ENCODE results near the gene PERP. TPM values are rescaled to one million over a fixed set of nuclear protein-coding genes. Genes with fewer than 3 reads are reported as not detected.

The PERP gene
- total RNA-seq, 3 donors from 2014 or later (not counting 1 experiment from before 2014, with no cell fraction given) = 0.05 to 1.6 TPM; not detected in 1

GRCh38 chr6:138094260-138094659 lies 13.0 kb downstream of the PERP start:
- no peak overlapping the region for H3K27ac ChIP-seq (ENCODE audit: low read length)
- WGBS (ENCODE audit: insufficient coverage) = 100% methylated on average over 1 of the region's 1 CpG

GRCh38 chr6:138093632-138094031 lies 13.6 kb downstream of the PERP start:
- Mint-ChIP-seq H3K27me3 (ENCODE audit: low read depth in 2 of 2) (peaks cover 25 to 54% of the 10 kb centered on the region in 2 donors), H3K36me3 (no peaks in the 10 kb centered on the region), H3K4me1 (no peaks in the 10 kb centered on the region), H3K4me3 (no peak overlapping the region), H3K9me3 (no peaks in the 10 kb centered on the region), H3K27ac (no peak overlapping the region)
- no peak overlapping the region for H3K27ac ChIP-seq (ENCODE audit: low read length)
- DNase-seq = no peak
- 100% methylated on average over 1 of the region's 2 CpGs for WGBS (ENCODE audit: insufficient coverage)
- H3K4me3 ChIP-seq (ENCODE audit: low read length) = no peak overlapping the region
- no peak for ATAC-seq
- no peaks in the 10 kb centered on the region for H3K4me1 ChIP-seq (ENCODE audit: control insufficient read depth, insufficient read depth, low read length)
- TF ChIP-seq CTCF (IDR thresholded peaks at IDR 0.05) = no peak
- H3K27me3 ChIP-seq (ENCODE audit: control insufficient read depth, insufficient read depth, low read length) = no peaks in the 10 kb centered on the region
- no peaks in the 10 kb centered on the region for H3K36me3 ChIP-seq (ENCODE audit: control insufficient read depth, insufficient read depth, low read length)
- intact Hi-C loops (cut with micrococcal nuclease) = no loop called here
- no peaks in the 10 kb centered on the region for H3K9me3 ChIP-seq (ENCODE audit: control insufficient read depth, insufficient read depth, low read length)

More at GRCh38 chr6:138094260-138094659, 13.0 kb downstream of the PERP start:
- ATAC-seq (no peak), DNase-seq (no peak)
- intact Hi-C loops (cut with micrococcal nuclease) = no loop called here
- no peaks in the 10 kb centered on the region for H3K27me3 ChIP-seq (ENCODE audit: control insufficient read depth, insufficient read depth, low read length)
- Mint-ChIP-seq H3K27me3 (ENCODE audit: low read depth in 2 of 2) (peaks cover 30 to 54% of the 10 kb centered on the region in 2 donors), H3K4me1 (no peaks in the 10 kb centered on the region), H3K9me3 (no peaks in the 10 kb centered on the region), H3K27ac (no peak overlapping the region), H3K4me3 (no peak overlapping the region), H3K36me3 (no peaks in the 10 kb centered on the region)
- H3K36me3 ChIP-seq (ENCODE audit: control insufficient read depth, insufficient read depth, low read length) = no peaks in the 10 kb centered on the region
- no peak overlapping the region for H3K4me3 ChIP-seq (ENCODE audit: low read length)
- H3K4me1 ChIP-seq (ENCODE audit: control insufficient read depth, insufficient read depth, low read length) = no peaks in the 10 kb centered on the region
- TF ChIP-seq CTCF (IDR thresholded peaks at IDR 0.05) = no peak
- no peaks in the 10 kb centered on the region for H3K9me3 ChIP-seq (ENCODE audit: control insufficient read depth, insufficient read depth, low read length)

- no peak overlapping the region for H3K27ac Mint-ChIP-seq
- no peaks in the 10 kb centered on the region for H3K9me3 ChIP-seq (ENCODE audit: control insufficient read depth, insufficient read depth, low read length)
- peaks cover 25 to 54% of the 10 kb centered on the region in 2 donors for H3K27me3 Mint-ChIP-seq (ENCODE audit: low read depth in 2 of 2)
- H3K4me3 ChIP-seq (ENCODE audit: low read length) = no peak overlapping the region
- H3K4me3 Mint-ChIP-seq = no peak overlapping the region
- 8% methylated on average over 4 of the region's 4 CpGs for WGBS (ENCODE audit: insufficient coverage)
- no peak overlapping the region for H3K27ac ChIP-seq (ENCODE audit: low read length)
- no peak for TF ChIP-seq CTCF (IDR thresholded peaks at IDR 0.05)
- no peaks in the 10 kb centered on the region for H3K9me3 Mint-ChIP-seq
- no peak for ATAC-seq
- H3K4me1 ChIP-seq (ENCODE audit: control insufficient read depth, insufficient read depth, low read length) = no peaks in the 10 kb centered on the region
- no peaks in the 10 kb centered on the region for H3K36me3 ChIP-seq (ENCODE audit: control insufficient read depth, insufficient read depth, low read length)
- H3K4me1 Mint-ChIP-seq = no peaks in the 10 kb centered on the region
- DNase-seq = no peak
- no peaks in the 10 kb centered on the region for H3K27me3 ChIP-seq (ENCODE audit: control insufficient read depth, insufficient read depth, low read length)
- intact Hi-C loops (cut with micrococcal nuclease) = no loop called here
- H3K36me3 Mint-ChIP-seq = no peaks in the 10 kb centered on the region
Observed at GRCh38 chr6:138092686-138093085, 14.5 kb downstream of the PERP start.

GRCh38 chr6:138089325-138089724 lies 17.9 kb downstream of the PERP start:
- ATAC-seq (no peak), DNase-seq (no peak)
- Mint-ChIP-seq H3K27ac (no peak overlapping the region), H3K4me1 (no peaks in the 10 kb centered on the region), H3K27me3 (ENCODE audit: low read depth in 2 of 2) (peaks cover 22 to 67% of the 10 kb centered on the region in 2 donors), H3K36me3 (no peaks in the 10 kb centered on the region), H3K4me3 (no peak overlapping the region), H3K9me3 (no peaks in the 10 kb centered on the region)
- Histone ChIP-seq H3K36me3 (ENCODE audit: control insufficient read depth, insufficient read depth, low read length) (no peaks in the 10 kb centered on the region), H3K4me3 (ENCODE audit: low read length) (no peak overlapping the region), H3K9me3 (ENCODE audit: control insufficient read depth, insufficient read depth, low read length) (no peaks in the 10 kb centered on the region), H3K27me3 (ENCODE audit: control insufficient read depth, insufficient read depth, low read length) (no peaks in the 10 kb centered on the region), H3K27ac (ENCODE audit: low read length) (no peak overlapping the region), H3K4me1 (ENCODE audit: control insufficient read depth, insufficient read depth, low read length) (no peaks in the 10 kb centered on the region)
- intact Hi-C loops (cut with micrococcal nuclease) = no loop called here
- no peak for TF ChIP-seq CTCF (IDR thresholded peaks at IDR 0.05)
